SK-N-MC (cell line): Measurements from ENCODE around the gene GPR108.

Source experiments
- EZH2 ChIP-seq: fragments of 200-600 bp; sonication (generic); IDR thresholded peaks from one replicate; pipeline ENCODE4 v1.6.1; 2017; ENCODE audit warnings: antibody characterized with exemption
- POLR2AphosphoS5 ChIP-seq: IDR thresholded peaks from 2 replicates; pipeline ENCODE4 v1.6.1; 2012; ENCODE audit warnings: mild to moderate bottlenecking, low read depth, low read length, borderline replicate concordance

DNA sequence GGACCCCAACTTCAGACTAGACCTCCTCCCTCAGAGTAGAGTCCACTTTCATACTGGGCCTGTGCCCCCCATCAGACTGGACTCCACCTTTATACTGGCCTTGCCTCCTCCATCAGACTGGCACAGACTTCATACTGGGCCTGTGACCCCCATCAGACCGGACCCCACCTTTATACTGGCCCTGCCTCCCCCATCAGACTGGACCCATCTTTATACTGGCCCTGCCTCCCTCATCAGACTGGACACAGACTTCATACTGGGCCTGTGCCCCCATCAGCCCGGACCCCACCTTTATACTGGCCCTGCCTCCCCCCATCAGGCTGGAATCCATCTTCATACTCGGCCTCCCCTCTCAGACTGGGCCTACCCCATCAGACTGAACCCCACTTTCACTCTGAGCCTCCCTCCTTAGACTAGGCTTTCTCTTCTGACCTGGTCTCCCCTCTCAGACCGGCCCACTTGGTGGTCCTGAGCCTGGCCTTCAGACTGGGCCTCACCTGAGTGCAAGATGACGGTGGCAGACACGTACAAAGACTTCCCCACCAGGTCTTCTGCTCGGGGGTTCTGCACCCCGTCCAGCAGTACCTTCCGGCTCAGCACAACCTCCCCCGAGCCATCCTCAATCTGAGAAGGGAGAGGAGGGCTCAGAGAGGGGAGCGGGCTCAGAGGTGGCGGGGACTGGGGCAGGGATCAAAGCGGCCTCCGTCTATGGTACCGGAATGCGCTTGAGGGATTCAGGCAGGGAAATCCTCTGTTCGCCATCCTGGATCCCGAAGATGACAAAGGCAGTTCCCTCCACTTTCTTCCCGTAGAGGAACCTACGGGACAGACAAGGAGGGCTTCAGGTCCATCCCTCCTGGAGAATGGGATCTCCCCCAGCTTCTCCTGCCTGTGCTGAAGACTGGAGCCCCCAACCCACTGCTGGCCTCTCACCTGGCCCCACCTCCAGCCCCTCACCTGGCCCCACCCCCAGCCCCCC is 24.4 kb downstream of the GPR108 start:
- no peak for TF ChIP-seq POLR2AphosphoS5
- no peak for TF ChIP-seq EZH2
